Stimulated activated CD8-positive, alpha-beta memory T cell treated with anti-CD3 and anti-CD28 coated beads, Interleukin-7, amount 100 ng/mL, for 24 hours (primary cell): ENCODE data around the gene NELFA.

ENCODE experiments used
- DNase-seq: peaks from one replicate; pipeline ENCODE4 v3.0.0-alpha.2; 2020; ENCODE audit warnings: low read depth

Gene NELFA

DNA sequence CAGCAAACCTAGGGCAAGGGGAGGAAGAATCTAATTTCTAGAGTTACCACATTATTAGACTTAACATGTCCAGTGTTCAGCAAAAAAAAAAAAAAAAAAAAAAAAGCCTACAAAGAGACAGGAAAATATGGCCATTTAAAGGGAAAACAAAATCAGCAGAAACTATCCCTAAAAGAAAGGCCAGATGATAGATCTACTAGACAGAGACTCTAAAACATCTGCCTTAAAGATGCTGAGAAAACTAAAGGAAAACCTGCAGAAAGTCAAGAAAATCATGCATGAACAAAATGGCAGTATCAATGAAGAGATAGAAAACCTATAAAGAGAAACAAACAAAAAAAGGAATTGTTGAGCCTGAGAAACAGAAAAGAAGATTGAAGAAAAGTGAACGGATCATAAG lies 43.8 kb downstream of the NELFA start:
- no peak for DNase-seq

DNA sequence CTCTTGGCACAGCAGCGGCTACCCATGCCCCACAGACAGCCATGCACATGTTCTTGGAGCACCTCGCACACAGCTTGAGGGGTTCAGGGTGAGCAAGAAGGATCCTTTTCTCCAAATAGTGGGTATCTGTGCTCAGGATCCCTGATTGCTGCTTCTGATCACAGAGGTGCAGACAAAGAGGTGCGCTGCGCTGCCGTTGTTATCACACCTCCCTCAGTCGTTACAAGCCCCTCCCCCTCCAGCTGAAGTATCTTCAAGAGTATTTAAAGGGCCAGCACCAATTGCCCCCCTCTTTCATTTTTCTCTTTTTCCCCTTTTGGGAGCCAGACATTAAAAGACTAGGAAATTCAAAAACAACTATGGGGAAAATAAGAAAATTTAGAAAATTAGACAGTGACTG lies 44.3 kb downstream of the NELFA start:
- no peak for DNase-seq

DNA sequence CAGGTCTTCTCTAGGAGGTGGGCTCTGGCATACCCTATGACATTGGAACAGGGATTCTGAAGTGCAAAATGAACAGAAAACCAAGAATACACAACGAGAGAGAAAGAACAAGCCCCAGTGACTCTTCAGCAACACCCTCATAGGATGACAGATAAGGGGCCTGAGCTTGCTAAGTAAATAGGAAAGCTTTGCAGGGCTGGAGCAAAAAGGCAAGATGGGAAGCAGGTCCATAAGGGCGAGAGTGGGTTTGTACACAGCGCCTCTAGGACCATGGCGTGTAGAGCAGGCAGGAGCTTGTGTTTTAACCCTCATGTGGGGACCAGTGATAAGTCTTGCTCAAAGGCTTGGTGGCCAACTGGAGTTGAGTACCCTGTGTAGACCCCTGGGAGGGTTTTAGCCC lies 45.8 kb downstream of the NELFA start:
- no peak for DNase-seq

DNA sequence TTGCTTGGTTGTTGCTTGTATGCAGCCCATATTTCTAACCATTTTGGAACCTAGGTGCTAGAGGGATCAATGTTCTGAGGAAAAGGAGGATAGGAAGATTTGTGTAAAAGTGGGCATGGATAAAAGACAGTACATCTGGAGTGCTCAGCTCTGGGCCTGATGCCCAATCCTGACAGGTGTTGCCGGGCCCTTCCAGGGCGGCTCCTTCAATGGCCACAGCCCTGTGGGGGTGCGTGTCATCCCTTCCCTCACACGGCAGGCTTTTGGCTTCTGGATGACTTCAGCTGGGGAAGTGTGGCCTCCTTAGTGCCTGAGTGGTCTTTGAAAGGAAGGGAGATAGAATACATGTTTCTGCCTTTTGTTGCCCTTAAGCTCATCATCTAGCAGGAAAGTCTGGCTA lies 47.2 kb downstream of the NELFA start:
- DNase-seq, result no peak

DNA sequence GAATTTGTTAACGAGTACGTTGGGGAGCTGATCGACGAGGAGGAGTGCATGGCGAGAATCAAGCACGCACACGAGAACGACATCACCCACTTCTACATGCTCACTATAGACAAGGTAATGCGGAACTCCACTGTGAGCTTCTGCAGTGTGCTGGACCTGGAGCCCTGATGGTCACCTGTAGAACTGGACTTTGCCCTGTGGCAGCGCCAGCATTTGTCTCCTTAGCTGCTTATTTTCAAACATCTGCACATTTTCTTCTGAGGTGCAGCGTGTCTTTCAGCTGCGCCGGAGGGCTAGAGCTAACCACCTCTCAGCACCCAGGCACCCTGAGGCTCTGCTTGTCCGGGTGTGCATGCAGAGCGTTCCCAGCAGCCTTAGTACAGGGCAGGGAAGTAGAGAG lies 47.7 kb downstream of the NELFA start:
- no peak for DNase-seq

DNA sequence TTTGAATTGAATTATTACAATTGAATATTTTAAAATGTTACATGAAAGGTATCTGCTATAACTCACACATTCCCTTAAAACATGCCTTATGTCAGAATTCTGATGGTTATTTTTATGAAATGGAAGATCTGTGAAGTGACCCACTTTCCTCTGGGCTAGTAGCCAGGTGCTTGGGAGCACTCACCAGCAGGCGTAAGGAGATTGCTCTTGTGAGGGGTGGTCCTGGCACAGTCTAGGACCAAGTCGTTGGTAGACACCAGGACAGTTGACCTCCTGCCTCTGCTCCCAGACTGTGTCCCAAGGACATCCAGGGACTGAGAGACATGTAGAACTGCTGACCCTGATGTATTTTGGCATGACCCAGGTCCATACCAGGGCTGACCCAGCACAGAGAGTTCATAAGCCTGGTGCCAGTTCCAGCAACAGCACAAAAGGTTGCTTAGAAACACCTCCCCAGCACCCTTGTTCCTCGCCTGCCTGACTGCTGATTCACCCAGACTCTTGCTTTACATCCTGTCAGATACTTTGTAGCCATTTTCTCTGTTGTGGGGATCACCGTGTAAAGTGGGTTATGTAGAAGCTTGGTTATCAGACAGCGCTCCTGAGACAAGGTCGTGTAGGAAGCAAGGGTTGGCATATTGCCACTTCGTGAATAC lies 48.5 kb downstream of the NELFA start:
- no peak for DNase-seq

DNA sequence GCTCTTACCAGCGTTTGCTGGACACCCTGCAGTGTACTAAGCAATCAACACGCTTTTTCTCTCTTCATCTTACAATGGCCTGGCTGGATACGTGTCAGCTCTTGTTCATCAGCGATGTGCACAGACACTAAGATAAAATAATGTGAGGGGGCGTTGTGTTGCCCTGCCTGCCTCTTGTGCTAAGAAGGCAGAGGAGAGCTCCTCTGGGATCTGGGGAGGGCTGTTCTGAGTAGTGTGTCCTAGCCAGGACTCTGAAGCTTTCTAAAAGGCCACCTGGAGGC lies 49.7 kb downstream of the NELFA start:
- no peak for DNase-seq

DNA sequence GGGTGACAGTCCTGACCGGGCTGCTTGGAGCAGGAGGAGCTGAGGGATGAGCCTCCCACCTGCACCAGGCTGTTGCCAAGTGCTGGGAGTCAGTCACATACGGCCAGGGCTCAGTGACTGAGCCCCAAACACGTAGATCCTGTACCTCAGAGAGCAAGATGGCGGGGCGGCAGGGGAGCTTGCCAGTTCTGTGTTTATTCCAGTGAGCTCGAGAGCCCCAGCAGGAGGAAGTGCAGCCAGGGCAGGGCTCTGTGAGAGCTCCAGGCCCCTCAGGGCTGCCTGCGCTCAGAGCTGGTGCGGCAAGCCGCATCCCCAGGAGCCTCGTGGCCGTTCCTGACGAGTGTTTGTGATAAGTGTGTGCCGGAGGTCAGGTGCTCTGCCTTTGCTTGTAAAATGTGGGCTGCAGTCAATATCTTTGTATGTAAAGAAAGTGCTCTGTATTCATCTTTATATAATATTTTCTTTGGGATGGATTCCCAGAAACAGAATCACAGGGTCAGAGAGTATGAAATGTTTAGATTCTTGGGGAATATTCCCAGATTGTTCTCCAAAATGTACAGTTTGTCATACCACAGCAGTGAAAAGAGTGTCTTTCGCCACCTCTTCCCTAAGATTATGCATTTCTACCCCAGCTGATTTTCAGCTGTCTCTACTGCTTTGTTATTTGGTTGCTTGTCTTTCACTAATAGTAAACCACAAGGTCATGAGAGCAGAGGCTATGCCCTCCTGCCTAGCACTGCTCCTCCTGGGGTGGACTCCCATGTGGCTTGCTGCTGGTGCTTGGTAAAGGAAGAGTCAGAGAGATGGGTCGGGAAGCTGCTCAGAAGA lies 50.3 kb downstream of the NELFA start:
- DNase-seq, result no peak

DNA sequence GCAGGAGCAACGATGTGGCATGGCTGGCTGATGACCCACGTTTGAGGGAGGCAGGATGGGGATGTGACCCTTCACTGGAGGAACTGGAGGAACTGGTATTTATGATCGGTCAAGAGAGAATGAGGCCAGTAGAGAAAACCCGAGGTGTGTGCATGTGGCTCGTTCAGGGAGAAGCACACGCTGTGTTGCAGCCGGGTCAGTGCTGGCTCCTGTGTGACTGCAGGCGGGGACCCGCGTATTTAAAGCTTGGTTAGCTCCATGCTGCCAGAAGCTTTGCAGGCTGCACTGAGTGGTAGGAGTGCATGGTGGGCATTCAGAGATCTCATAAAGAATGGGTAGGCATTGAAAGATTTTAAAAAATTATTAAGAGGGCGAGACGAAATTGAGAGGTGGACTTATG lies 52.1 kb downstream of the NELFA start:
- DNase-seq, result no peak

DNA sequence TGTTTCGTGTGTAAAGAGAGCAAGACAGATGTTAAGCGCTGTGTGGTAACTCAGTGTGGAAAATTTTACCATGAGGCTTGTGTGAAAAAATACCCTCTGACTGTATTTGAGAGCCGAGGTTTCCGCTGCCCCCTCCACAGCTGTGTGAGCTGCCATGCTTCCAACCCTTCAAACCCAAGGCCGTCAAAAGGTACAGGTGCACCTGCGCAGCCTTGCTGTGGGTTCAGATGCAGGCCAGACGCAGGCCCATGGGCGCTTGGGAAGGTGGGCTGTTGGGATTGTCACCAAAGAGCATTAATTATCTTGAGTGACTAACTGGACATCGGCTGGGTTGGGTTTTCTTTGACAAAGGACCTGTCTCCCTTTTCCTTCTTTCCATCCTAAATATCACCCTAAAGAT lies 55.4 kb downstream of the NELFA start:
- no peak for DNase-seq

DNA sequence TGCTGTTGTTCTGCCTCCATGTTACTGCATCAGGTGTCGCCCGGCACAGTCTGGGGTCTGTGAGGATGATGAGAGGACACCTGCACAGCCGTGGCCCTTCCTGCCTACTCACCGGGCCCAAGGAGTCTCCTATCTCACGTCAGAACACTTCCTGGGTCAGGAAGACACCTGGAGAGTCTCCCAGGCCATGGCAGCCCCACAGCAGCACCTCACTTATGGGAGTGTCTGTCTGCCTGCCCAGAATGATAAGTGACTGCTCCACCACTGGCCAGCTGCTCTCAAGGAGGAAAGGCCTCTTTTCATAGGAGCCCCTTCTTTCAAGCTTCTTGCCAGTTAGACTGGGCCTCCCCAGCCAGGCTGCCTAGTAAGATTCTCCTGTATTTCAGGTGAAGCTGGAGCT lies 56.1 kb downstream of the NELFA start:
- DNase-seq, result no peak

DNA sequence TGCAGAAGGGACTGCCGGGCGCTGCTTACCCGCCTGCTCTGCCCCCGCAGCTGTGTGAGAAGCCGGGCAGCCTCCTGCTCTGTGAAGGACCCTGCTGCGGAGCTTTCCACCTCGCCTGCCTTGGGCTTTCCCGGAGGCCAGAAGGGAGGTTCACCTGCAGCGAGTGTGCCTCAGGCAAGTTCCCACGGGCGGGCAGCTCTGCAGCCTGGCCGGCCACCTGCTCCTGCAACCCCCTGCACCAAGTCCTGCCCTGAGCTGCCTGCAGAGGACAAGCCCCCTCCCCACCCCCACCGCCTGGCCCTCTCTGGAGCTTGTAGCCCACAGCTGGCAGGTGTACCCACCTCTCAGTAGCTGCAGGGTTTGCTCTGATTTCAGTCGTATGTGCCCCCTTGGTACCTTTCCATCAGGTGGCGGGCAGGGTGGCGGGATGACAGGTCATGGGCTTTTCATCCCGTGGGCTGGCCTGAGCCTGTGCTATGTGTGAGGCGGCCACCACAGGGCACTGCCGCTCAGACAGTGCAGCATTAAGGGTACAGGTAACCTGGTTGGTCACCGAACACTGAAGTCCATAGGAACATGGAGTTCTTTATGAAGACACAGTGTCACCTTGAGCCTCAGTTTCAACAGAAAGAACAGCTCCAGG lies 56.6 kb downstream of the NELFA start:
- no peak for DNase-seq

DNA sequence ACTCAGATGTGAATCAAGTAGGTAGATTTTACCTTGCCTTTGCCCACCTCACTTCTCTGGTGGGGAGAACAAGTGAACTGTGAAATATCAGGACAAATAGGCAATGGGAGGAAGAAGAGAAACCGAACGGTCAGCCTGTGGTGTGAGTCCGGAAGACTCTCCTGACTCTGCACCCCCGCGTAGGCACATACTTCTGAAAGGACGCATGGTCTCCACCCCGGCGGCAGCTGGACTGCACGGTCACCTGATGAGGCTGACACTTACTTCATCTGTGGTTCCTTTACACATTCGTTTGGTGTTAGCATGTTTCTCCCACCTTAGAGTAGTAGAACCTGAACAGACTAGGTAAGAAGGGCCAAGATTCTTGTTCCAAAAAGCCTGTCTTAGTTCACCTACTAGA lies 58.4 kb downstream of the NELFA start:
- no peak for DNase-seq

DNA sequence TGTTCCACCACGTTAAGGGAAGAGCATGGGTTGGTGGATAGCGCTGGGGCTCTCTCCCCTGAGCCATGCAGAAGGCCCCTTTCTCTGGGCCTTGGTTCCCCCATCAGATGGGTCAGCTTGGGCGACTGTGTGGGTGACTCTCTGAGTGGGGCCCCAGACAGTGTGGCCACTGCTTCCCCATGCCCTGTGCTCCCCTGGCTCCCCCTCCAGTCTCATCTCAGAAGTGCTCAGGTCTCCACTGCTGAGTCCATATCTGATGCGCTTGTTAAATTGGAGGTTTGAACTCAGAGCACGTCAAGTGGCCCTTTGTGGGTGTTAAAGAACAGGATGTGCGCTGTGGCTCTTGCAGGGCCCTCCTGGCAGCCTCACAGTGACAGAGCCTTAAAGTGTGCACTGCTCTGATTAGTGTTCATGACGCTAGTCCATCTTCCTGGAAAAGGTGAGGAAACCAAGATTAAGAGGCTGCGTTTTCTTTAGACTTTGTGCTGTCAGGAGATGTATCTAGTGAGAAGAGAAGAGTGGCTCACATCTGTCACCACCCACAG lies 59.8 kb downstream of the NELFA start:
- DNase-seq, result no peak

DNA sequence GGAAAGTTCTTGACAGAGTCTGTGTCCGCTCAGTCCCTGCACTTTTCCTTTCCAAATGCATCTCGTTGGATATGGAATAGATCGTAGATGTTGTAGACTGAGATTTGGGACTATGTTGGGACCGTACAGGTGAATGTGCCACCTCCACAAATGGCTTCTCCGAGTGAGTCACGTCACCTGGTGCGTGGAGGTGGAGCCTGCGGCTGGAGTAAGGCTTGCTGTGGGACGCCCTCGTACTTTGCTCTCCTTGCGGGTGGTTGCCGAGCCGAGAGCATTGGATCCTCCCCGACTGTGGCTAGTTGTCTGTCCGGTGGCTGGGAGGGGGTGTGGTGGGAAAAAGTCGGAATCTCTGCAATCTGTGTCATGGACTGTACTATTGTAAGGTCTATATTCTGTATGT lies 60.5 kb downstream of the NELFA start:
- no peak for DNase-seq

DNA sequence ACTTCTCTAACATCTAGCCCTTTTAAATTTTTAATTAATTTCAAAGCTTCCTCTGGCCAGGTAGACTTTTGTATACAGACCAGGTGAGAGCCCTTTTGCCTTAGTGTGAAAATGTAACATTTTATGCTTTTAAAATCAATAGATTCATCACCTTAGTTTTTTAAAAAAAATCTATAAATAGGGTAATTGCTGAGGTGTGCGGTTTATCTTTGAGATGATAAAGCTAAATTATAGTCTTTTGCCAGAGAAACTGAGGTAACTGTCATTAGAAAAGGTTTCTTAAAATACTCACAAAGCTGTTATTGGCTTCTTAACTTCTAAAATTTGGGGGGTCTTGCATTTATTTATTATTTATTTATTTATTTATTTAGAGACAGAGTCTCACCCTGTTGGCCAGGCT lies 62.9 kb downstream of the NELFA start:
- DNase-seq, result no peak

DNA sequence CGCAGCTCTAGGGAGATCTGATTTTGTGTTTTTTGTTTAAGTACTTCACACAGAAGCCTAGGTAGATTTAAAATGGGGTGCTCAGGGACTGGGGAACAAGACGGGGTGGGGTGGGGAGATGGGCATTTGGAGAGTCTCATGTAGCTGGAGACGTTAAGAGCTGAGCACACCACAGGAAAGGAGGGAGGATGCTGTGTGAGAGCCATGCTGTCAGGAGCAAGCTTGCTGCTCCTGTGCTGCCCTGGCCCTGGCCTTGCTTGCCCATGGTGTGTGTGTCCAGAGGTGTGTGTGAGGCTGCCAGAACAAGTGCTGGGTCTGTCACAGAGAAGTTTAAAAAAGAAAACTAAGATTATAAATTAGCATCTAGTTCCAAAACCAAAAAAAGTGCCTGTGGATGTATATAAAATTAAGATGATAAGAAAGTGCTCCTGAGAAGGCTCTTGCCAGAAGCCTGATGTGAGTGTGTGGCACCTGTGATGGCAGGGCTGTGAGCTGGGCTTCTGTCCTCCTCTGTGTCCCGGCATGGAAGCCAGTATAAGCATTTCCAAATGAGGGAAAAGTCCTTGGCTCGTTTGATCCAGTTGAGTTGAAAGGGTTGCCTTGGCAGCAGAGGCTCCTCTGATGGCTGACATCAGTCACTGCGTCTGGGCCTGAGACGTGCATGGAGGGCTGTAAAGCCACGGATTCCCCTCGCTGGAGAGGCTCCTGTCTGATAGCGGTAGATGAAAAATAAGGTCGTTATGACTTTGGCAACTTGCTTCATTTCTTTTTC lies 63.5 kb downstream of the NELFA start:
- no peak for DNase-seq

DNA sequence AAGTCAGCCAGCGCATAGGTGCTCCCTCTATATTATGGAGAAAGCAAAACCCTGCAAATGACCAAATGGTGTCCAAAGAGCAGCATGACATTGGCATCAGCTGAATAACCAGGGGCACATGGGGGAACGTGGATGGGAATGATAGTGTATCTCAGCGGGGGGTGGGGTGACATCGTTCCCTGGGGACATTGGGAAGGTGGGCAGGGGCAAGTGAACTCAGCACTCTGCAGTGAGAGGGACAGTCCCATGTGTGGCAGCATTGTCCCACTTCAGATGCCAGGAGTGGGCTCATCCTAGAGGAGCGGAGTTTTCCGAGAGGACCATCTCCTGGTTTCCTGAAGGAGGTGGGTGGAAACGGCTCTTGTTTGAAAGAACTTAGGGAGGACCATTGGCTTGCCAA lies 64.8 kb downstream of the NELFA start:
- no peak for DNase-seq

DNA sequence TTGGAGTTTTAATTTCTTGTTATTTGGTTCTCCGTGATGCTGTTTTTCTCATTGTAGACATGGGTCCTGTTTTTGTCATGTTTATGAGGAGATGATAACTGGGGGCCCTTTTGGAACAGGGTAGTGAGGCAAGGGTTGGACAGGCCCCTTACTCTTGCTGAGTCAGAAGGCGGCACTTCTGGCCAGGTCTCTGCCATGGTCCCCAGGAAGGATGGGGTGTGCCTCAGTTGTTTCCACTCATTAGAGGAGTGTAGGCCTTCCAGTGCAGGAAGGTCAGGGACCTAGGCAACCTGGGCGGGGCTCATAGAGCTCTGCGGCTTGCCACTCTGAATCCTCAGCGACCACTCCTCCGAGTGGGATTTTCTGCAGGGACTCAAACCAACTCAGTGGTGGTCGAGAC lies 68.2 kb downstream of the NELFA start:
- no peak for DNase-seq

DNA sequence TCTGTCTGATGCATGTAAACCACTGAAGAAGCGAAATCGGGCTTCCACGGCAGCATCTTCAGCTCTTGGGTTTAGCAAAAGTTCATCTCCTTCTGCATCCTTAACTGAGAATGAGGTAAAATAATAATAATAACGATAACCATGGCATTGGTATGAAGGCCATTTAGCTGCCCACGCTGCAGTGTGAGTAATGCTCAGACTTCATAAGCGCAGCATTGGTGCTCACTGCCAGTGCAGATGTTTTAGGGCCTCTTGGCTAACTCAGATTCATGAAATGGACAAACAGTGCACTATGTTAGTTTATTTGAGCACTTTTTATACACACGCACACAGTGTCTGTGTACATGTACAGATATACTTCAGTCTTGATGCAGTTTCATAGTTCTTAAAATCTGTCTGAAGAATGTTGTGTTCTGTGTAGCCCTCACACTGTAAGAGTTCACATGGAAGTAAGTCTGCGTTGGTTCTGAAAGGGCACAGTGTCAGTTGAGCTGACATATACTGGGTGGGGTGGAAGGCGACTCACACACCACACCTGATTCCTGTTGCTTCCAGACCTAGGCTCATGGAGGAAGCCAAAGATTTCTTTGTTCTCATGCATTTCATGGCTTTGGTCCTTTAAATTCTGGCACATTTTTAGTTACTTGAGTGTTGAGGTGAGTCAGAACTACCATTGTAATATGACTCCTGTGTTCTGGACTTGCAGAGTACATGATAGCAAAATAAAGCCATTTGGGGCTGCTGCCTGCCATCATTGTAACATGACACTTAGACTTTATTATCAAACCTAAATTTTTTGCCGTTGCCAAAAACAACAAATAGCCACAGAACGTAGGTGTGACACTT lies 68.9 kb downstream of the NELFA start:
- no peak for DNase-seq

DNA sequence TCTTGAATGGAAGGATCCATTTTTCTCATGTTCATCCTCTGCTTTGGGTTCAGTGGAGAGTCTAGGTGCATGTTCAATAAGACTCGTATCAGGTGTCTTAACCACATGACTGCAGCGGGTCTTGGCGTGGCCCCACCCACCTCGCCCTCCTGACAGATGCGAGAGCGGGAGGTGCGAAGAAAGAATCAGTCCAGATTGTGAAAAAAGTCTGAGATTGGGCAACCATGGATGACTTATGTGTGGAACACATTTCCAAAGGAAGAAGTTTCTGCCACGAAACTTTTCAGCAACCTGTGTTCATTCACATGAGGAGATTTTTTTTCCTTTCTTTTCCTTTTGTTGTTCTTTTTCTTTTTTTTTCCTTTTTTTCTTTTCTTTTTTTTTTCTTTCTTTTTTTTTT lies 70.7 kb downstream of the NELFA start:
- DNase-seq, result no peak

DNA sequence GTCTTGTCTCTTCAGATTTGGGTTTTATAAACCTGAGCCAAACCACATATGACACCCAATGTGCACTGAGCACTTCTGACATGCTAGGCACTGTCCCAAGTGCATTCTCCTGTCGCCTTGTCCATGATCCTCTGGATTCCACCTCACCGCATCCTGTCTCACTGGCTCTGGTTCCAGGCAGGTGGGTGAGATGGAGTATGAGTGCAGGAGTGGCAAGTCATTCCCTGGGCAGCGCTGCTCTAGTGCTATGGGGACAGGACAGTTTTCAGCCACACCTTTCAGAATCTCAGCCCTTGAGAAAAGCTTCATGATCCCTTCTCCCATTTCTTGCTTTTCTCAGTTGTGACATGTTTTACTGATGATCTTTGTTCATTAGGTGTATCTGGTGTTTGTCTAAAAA lies 71.2 kb downstream of the NELFA start:
- no peak for DNase-seq
